NOMO-1 treated with dmso at 0.1 percent for 144 hours (cell line): ENCODE results near the gene LMNTD1.
"Not testable (repeated sequence)": the region's sequence is repeated elsewhere in the genome, so short reads cannot be mapped to it uniquely, and the experiment has no call there.

ENCODE experiments used
- DNase-seq: peaks from one replicate; lab custom pipeline; 2025; ENCODE audit not compliant: unreplicated experiment; lab: John Stamatoyannopoulos, UW

The LMNTD1 gene

DNA sequence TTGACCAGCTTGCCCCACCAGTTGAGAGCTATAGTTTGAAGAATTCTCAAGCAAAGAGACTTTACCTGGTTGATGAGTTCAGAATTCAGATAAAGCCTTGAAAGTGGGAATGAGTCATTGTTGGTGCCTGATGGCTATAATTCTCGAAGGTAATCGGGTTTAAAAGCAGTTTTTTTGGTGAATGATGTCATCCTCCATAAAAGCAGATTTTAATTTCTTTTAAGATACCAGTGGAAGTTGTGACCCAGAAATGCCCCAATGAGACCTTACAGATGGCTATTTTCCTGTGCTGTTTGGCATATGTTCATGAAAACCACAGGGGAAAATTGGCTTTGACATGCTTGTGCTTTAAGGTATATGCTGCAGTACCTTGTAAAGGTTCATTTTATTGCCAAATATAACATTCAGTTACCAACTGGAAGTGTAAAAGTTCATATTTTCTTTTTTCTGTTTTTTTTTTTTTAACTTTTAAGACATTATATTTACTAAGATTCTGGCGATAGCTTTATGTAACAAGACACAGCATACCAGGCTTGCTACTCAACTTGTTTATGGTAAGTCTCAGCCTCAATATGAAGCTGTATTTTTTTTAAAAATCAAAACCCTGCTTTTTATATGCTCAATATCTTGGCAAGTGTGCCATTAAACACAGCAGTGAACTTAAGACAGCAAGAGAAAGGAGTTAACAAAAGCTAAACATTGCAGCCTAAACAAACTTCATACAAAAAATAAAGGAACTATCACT lies 119.3 kb downstream of the LMNTD1 start:
- DNase-seq, result no peak

DNA sequence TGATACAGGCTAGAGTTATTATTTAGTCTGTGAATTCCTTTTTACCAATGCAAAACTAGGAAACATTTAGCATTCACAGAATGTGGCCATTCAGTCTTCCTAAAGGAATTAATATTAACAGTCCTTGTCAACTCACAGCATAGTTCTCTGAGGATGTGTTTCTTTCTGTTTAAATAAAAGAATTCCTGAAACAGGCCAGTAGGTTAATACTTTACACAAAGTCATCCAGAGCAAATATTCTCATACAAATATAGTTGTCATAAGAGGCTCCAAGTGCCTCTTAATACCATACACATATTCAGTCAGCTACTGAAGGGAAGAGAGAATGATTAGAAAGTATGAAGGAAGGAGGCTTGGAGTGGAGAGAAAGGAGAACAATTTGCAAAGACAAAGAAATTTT lies 120.1 kb downstream of the LMNTD1 start:
- no peak for DNase-seq

DNA sequence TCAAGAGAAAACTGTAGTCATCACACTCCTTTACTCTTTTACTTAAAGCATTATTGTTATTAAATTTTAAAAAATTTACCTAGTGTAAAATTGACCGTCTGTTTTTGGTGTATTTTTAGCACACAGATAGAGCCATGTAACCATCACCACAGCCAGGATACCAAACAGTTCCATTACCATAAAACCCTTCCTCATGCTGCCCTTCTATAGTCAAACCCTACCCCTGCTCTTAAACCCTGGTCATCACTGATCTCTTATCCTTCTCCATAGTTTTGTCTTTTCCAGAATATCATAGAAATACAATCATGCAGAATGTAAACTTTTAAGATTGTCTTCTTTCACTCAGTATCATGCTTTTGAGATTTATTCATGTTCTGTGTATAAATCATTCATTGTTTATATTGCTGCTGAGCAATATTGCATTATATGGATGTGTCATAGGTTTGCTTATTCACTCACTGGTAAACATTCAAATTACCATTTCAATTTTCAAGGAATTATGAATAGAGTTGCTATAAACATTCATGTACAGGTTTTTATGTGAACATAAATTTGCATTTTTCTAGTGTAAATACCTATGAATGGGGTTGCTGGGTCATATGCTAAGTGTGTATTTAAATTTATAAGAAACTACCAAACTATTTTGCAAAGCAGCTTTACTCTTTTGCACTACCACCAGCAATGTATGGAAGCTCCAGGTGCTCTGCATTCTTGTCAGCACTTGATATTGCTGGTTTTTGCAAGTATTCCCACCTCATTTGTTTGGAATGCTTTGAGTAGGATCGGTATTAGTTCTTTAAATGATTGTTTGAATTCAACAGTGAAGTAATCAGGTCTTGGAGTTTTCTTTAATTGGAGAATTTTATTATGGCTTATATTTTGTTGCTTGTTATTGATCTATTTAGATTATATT lies 125.5 kb downstream of the LMNTD1 start:
- DNase-seq, result no peak

DNA sequence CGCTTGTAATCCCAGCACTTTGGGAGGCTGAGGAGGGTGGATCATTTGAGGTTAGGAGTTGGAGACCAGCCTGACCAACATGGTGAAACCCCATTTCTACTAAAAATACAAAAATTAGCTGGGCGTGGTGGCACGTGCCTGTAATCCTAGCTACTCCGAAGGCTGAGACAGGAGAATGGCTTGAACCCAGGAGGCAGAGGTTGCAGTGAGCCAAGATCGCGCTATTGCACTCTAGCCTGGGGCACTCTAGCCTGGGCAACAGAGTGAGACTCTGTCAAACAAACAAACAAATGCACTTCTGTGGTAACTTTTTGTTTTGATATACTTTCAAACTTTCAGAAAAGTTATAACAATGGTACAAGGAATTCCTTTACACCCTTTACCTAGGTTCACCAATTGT lies 126.3 kb downstream of the LMNTD1 start:
- DNase-seq, result not testable (repeated sequence)
